Left renal cortex interstitium (tissue), 4 donors: ENCODE results near the gene GABBR2. TPM values are rescaled to one million over a fixed set of nuclear protein-coding genes. Genes with fewer than 3 reads are reported as not detected.

Experiments
- DNase-seq, 4 donors: peaks; one replicate each; pipeline ENCODE4 v3.0.0-alpha.2; 2013; ENCODE audit warnings: low read depth in 4 of 4, low spot score in 2 of 4, missing footprints in 1 of 4
- polyA plus RNA-seq, 4 donors: library from polyadenylated mRNA; unstranded; fragments of 120-200 nt; gene quantifications; one replicate each; pipeline ENCODE4 v1.2.1, GENCODE V29; 2013; ENCODE audit not compliant: insufficient read length in 4 of 4

GABBR2 gene
- polyA plus RNA-seq, 4 donors = 4.5 to 5.6 (median 5.3) TPM

DNA sequence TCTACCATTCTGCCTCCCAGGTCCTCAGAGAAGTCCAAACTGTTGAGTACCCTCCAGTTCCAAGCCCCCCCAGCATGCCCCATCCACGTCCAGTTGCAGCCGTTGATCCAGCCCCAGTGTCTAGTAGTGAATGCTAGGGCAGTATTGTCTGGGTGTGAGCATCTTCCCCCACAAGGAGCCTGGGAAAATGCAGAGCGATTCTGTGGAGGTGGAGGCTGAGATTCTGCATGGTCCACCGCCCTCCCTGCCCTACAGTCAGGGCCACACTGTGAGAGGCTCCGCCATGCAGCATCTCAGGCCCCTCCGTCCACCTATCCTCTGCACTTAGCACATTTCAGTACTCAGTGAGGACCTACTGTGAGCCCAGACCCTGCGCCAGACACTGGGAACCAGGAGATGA lies 135.9 kb downstream of the GABBR2 start:
- DNase-seq = no peak

- no peak for DNase-seq
Observed at GRCh38 chr9:98572054-98572627, 136.6 kb downstream of the GABBR2 start.

GRCh38 chr9:98571643-98572042 lies 137.1 kb downstream of the GABBR2 start:
- no peak for DNase-seq

DNA sequence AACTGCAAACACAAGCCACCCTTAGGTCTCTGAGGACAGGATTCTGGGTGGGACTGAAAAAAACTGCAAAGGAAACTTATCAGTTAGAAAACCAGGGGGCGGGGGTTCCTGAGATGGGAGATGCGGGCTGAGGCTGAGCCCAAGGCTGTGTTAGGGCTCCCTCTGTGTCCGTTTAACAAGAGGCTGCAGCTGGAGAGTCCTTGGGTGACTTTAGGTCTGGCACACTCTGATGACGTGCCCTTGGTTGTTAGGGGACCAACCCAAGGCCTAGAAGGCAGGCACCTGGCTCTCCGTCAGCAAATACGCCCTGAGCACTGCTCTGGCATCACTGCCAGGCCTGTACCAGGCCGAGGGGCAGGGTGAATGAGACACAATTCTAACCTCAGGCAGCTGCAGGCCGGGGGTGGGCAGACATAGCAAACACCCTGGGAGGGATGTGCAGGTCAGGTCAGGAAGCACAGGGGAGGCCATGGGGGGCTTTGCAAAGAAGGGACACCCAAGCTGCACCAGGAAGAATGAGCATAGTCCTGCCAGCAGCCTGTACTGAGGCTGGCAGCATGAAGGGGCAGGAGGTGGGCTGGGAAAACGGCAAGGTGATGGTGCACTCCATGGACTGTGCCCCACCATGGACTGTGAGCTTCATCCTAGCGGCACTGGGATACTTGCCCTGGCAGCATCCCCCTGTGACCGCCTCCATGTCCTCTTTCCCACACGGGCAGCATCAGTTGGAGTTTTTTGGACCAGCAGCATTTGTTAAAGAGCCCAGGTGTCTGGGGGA lies 137.9 kb downstream of the GABBR2 start:
- no peak for DNase-seq

DNA sequence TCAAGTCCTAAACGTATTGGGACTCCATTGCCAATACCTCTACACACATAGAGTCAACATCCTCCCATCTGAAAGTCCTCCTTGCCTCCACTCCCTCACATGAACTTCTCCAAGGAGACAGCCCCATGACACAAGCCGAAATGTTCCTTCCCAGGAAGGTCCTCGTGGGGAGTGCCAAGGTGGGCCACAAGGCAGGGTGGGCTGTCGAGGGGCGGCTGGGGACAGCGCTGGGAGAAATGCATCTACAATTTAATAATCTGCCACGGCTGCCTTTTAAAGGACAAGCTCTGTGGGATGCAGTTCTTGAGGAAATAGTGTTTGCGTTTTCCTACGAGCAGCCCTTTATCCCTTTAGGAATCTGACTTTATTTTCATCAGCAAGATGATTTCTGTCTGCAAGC lies 138.7 kb downstream of the GABBR2 start:
- DNase-seq = no peak

DNA sequence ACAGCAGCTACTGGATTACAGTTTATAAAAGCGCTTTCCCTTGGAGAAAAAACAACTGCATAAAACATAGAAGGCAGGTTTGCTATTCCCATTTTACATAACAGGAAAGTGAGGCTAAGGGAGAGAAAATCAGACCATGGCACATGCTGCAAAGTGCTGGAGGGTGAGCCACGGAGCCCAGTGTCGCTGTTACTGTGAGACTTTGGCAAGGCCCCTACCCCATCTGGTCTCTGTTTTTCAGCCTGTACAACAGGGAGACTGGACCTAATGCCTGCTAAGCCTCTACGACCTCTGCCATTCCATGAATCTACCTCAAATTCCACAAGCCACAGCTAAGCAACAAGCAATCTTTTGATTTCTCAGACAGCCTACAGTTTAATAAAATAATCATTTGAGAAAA lies 139.2 kb downstream of the GABBR2 start:
- no peak for DNase-seq

GRCh38 chr9:98568909-98569469 lies 139.7 kb downstream of the GABBR2 start:
- DNase-seq = no peak

DNA sequence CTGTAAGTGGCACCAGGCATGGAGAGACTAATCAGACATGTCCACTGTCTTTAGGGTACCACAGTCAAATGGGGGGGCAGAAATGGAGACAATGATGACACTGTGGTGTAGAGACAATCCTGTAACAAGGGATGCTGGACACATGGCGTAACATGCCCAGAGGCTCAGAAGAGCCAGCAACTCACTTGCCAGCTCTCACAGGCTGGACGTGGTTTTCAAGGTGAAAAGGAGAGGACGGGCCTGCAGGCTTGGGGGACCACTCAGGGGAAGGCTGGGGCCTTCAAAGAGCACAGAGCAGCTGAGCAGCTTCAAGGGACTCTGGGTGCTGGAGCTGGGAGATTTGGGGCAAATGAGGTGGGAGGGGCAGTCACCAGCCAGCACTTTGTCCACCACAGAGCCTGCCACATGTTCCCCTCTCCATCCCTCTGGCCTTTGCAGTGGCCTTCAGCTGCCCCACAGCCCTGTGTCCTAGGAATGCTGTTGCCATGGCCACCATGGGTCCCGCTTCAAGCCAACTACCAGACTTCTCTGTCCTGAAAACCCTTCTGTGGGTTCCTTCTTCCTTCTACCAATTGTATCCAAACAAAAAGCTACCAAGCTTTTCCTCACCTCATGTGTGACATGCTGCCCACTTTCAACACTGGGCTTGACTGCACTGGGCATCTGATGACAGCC lies 140.4 kb downstream of the GABBR2 start:
- no peak for DNase-seq

- DNase-seq = no peak
Observed at GRCh38 chr9:98567540-98568233, 141.0 kb downstream of the GABBR2 start.

DNA sequence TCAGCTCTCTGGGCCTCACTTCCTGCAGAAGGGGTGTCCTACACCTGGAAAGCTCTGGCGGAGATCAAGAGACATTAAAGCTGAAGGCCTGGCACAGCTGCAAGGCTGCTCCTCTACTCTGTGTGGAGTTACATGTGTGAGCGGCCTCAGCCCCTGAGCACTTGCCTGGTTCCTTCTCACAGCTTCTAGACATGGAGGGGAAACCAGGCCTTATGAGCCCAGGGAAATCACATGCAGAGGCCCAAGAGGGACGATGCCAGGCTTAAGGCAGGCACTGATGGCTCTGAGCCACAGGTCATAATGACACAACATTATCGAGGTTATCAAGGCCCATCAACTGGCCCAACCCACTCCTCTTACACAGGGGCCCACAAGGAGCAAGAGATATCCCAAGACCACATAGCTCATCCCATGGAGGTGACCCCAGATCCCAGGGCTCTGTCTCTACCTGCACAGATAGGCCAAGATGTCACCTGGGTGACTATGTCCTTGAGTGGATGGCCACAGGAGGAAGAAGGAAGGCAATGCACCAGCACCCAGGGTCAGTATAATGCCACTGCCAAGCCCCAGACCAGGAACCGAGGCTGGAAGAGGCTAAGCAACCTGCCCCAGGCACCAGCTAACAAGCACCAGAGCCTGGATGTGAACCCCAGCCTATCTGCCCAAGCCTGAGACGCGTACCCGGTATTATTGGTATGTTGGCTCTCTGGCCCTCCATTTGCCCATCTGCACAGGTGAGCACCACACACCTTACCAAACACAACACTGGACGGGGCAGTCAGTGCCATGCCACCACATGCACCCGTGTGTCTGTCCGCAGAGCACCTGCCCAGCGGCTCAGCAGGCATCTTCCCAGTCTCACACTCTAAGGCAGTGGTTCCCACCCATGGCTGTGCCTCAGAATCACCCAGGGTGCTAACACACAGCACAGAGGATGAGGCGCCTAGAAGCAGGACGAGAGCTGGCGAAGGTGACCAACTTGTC lies 143.3 kb downstream of the GABBR2 start:
- no peak for DNase-seq

DNA sequence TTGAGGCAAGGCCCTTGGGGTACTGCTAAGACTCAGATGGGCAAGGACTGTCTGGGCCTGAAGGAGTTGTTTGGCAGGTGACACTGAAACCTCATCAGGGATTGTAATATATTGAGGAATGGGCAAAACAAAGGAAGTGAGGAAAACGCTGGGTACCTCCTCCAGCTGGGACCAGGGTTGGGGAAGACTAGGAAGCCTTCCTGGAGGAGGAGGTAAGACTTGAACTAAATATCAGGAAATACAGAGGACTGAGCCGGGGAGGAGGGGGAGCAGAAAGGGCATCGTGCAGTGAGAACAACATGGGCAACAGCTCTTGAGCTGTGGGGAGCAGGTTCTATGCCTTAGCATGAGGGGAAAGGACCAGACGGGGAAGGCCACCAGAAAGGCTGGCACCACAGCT lies 144.0 kb downstream of the GABBR2 start:
- DNase-seq = no peak

DNA sequence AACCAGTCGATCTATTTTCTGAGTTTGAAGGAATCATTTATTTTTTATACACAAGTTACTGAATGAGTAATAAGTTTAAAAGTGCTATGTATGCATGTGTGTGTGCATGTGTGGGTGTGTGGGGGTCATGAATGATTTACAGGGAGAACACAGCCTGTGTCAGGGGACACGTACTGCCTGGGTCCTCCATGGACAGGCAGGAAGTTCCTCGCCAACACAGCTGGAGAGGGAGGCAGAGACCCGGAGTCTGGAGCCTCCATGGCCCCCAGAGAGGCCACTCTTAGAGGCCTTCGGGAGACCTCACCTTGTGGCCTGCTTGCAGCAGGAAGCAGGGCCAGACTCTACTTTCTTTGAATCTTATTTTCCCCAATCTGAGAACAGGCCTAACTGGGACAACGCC lies 144.7 kb downstream of the GABBR2 start:
- no peak for DNase-seq

GRCh38 chr9:98563212-98563907 lies 145.4 kb downstream of the GABBR2 start:
- DNase-seq = no peak

GRCh38 chr9:98559561-98559960 lies 149.2 kb downstream of the GABBR2 start:
- no peak for DNase-seq

DNA sequence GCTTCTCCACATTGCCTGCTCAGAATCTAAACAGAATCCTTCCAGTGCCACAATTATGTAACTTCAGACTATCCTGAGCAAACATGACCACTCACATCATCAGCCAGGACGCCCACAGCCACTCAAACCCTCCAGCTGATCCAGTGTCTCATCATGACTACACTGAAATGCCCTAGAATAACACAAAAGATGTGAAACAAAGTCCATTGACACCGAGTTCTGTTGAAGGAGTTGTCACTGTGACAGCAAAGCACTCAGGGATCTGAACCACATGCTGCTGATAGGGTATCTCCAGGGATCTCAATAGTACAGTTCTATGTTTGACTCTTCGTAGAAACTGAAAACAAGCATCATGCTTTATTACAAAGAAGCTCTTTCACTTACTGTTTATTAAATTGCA lies 150.2 kb downstream of the GABBR2 start:
- DNase-seq = no peak

DNA sequence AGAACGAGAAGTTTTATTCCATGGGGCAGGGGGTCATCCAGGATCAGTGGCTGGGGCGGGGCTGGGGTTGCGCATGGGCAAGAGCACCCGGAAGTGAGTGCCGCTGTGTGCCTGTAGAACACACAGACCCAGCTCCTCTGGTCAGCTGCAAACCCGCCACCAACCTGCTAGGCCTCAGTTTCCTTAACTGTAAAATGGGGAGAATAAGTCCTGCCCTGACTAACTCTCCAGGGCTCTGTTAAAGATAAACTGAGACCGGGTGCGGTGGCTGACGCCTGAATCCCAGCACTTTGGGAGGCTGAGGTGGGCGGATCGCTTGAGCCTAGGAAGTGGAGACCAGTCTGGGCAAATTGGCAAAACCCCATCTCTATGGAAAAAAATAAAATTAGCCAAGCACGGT lies 152.2 kb downstream of the GABBR2 start:
- DNase-seq = no peak

GRCh38 chr9:98555651-98556465 lies 152.9 kb downstream of the GABBR2 start:
- no peak for DNase-seq

GRCh38 chr9:98554752-98555151 lies 154.0 kb downstream of the GABBR2 start:
- no peak for DNase-seq
